ENCODE data around the gene SYTL2. TPM values are rescaled to one million over a fixed set of nuclear protein-coding genes. Genes with fewer than 3 reads are reported as not detected.

SYTL2 gene
- total and polyA plus RNA-seq, 4 donors, result 2.6 to 27.4 (median 4.4) TPM

DNA sequence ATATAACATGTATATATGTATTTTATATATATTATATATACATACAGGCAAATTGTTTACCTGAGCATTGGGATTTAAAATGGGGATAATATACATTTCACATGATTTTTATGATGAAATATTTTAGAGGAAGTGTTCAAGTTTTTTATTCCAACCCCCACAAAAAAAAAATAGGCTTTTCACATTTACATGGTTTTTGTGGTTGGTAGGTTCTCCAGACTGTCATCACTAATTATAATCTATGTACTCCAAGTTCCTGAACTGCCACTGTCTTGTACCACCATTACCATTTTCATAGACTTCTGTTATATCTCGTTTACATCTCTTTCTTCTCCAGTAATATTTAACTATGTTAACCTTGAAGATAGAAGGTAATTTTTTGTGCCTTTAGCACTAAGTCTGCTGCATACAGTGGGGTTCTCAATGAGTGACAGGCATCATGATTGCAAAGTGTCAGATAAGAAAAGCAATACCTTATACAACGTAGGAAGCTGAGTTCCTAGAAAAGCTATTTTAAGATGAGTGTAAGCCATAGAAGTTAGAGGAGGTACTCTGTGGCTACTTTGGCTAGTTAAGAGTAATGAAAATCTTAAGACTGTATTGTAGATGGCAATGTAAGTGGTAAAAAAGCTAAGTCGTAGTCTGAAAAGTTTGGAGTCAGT lies 158.0 kb downstream of the SYTL2 start:
- no peaks in the 10 kb centered on the region for H3K27me3 ChIP-seq (ENCODE audit: control insufficient read depth in 4 of 4, insufficient read depth in 4 of 4, low read length in 3 of 4)
- H3K4me3 ChIP-seq (ENCODE audit: low read depth in 1 of 3, low read length in 3 of 3), result no peak overlapping the region
- peaks cover 3 to 12% (median 8%) of the 10 kb centered on the region in 4 donors for H3K4me1 ChIP-seq (ENCODE audit: control insufficient read depth in 4 of 4, insufficient read depth in 4 of 4, low read length in 3 of 4)
- peaks cover 1 to 28% (median 9%) of the 10 kb centered on the region in 4 donors for H3K36me3 ChIP-seq (ENCODE audit: control insufficient read depth in 4 of 4, insufficient read depth in 3 of 4, low read depth in 1 of 4, low read length in 3 of 4)
- 75% methylated on average over 3 of the region's 3 CpGs for WGBS
- no peak for DNase-seq (ENCODE audit: low spot score)
- no peak overlapping the region for H3K27ac ChIP-seq (ENCODE audit: low read depth in 1 of 2, low read length in 2 of 2)
- no peaks in the 10 kb centered on the region for H3K9me3 ChIP-seq (ENCODE audit: control insufficient read depth in 4 of 4, low read length in 3 of 4)
- H3K9ac ChIP-seq (ENCODE audit: low read depth in 1 of 2, low read length in 2 of 2), result no peak overlapping the region
- TF ChIP-seq, protein P1, sequence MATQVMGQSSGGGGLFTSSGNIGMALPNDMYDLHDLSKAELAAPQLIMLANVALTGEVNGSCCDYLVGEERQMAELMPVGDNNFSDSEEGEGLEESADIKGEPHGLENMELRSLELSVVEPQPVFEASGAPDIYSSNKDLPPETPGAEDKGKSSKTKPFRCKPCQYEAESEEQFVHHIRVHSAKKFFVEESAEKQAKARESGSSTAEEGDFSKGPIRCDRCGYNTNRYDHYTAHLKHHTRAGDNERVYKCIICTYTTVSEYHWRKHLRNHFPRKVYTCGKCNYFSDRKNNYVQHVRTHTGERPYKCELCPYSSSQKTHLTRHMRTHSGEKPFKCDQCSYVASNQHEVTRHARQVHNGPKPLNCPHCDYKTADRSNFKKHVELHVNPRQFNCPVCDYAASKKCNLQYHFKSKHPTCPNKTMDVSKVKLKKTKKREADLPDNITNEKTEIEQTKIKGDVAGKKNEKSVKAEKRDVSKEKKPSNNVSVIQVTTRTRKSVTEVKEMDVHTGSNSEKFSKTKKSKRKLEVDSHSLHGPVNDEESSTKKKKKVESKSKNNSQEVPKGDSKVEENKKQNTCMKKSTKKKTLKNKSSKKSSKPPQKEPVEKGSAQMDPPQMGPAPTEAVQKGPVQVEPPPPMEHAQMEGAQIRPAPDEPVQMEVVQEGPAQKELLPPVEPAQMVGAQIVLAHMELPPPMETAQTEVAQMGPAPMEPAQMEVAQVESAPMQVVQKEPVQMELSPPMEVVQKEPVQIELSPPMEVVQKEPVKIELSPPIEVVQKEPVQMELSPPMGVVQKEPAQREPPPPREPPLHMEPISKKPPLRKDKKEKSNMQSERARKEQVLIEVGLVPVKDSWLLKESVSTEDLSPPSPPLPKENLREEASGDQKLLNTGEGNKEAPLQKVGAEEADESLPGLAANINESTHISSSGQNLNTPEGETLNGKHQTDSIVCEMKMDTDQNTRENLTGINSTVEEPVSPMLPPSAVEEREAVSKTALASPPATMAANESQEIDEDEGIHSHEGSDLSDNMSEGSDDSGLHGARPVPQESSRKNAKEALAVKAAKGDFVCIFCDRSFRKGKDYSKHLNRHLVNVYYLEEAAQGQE (IDR thresholded peaks at IDR 0.05), result no peak
- TF ChIP-seq TAF1 (conservative IDR thresholded peaks at IDR 0.05) (no peak), RAD21 (IDR thresholded peaks at IDR 0.05) (no peak), FOXA2 (IDR thresholded peaks at IDR 0.05) (no peak), EGR1 (IDR thresholded peaks at IDR 0.05; ENCODE audit: low read depth in 2 of 2) (no peak), SP1 (IDR thresholded peaks at IDR 0.05) (no peak), YY1 (IDR thresholded peaks at IDR 0.05) (no peak), HNF4G (IDR thresholded peaks at IDR 0.05) (no peak)
- TF ChIP-seq, protein P2, sequence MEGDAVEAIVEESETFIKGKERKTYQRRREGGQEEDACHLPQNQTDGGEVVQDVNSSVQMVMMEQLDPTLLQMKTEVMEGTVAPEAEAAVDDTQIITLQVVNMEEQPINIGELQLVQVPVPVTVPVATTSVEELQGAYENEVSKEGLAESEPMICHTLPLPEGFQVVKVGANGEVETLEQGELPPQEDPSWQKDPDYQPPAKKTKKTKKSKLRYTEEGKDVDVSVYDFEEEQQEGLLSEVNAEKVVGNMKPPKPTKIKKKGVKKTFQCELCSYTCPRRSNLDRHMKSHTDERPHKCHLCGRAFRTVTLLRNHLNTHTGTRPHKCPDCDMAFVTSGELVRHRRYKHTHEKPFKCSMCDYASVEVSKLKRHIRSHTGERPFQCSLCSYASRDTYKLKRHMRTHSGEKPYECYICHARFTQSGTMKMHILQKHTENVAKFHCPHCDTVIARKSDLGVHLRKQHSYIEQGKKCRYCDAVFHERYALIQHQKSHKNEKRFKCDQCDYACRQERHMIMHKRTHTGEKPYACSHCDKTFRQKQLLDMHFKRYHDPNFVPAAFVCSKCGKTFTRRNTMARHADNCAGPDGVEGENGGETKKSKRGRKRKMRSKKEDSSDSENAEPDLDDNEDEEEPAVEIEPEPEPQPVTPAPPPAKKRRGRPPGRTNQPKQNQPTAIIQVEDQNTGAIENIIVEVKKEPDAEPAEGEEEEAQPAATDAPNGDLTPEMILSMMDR (IDR thresholded peaks at IDR 0.05; ENCODE audit: low read depth, low read length, missing input control), result no peak
- TF ChIP-seq, protein P3, sequence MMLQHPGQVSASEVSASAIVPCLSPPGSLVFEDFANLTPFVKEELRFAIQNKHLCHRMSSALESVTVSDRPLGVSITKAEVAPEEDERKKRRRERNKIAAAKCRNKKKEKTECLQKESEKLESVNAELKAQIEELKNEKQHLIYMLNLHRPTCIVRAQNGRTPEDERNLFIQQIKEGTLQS (IDR thresholded peaks at IDR 0.05), result no peak

DNA sequence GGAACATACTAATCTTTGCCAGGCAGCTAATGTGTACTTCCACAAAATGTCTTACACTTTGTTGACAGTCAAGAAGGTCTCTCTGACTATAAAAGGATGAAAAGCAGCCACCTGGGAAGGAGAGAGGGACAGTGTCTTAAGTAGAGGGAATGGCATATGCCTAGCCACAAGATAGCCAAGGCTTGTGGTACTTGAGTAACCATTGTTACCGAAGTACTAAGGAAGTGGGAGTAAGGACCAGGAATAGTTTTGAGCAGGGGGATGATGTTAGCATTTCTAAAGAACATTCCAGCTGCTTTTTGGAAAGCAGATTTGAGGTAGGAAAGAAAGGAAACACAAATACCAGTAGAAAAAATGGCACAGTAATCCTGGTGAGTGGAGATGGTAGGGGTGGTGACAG lies 159.8 kb downstream of the SYTL2 start:
- peaks cover 7 to 18% (median 10%) of the 10 kb centered on the region in 4 donors for H3K4me1 ChIP-seq (ENCODE audit: control insufficient read depth in 4 of 4, insufficient read depth in 4 of 4, low read length in 3 of 4)
- H3K4me3 ChIP-seq (ENCODE audit: low read depth in 1 of 3, low read length in 3 of 3), result no peak overlapping the region
- H3K27ac ChIP-seq (ENCODE audit: low read depth in 1 of 2, low read length in 2 of 2), result no peak overlapping the region
- no peaks in the 10 kb centered on the region for H3K9me3 ChIP-seq (ENCODE audit: control insufficient read depth in 4 of 4, low read length in 3 of 4)
- H3K36me3 ChIP-seq (ENCODE audit: control insufficient read depth in 4 of 4, insufficient read depth in 3 of 4, low read depth in 1 of 4, low read length in 3 of 4), result peaks cover 0 to 16% (median under 1%) of the 10 kb centered on the region in 4 donors
- DNase-seq (ENCODE audit: low spot score), result no peak
- WGBS, result 91% methylated on average over 1 of the region's 1 CpG
- TF ChIP-seq NR2F2 (IDR thresholded peaks at IDR 0.05), result no peak
- TF ChIP-seq RXRA (IDR thresholded peaks at IDR 0.05), result no peak
- TF ChIP-seq, protein P4, sequence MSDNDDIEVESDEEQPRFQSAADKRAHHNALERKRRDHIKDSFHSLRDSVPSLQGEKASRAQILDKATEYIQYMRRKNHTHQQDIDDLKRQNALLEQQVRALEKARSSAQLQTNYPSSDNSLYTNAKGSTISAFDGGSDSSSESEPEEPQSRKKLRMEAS (IDR thresholded peaks at IDR 0.05), result no peak
- TF ChIP-seq JUND (IDR thresholded peaks at IDR 0.05), result no peak
- TF ChIP-seq GABPA (IDR thresholded peaks at IDR 0.05 in 1 of 2, conservative IDR thresholded peaks at IDR 0.05 in 1 of 2), result no peak
- TF ChIP-seq FOXA1 (IDR thresholded peaks at IDR 0.05), result no peak
- H3K9ac ChIP-seq (ENCODE audit: low read depth in 1 of 2, low read length in 2 of 2), result no peak overlapping the region
- H3K27me3 ChIP-seq (ENCODE audit: control insufficient read depth in 4 of 4, insufficient read depth in 4 of 4, low read length in 3 of 4), result no peaks in the 10 kb centered on the region

Measured in liver (tissue), 9 donors.